H9 (cell line): ENCODE data around the gene ALOX15B. TPM values are rescaled to one million over a fixed set of nuclear protein-coding genes. Genes with fewer than 3 reads are reported as not detected.

Experiments used
- DNase-seq: peaks from one replicate; pipeline ENCODE4 v3.0.0-alpha.2; 2017
- H2AFZ ChIP-seq: one replicate; pipeline ENCODE4 v1.6.1; 2013; ENCODE audit warnings: mild to moderate bottlenecking, low read length, control low read depth, moderate library complexity
- H2AK5ac ChIP-seq: 2 replicates; pipeline ENCODE4 v1.6.1; 2013; ENCODE audit warnings: low read length, control low read depth, mixed read lengths; ENCODE audit not compliant: insufficient read length
- H2BK120ac ChIP-seq: one replicate; pipeline ENCODE4 v1.6.1; 2013; ENCODE audit warnings: low read depth, mild to moderate bottlenecking, low read length, control low read depth, inconsistent platforms; ENCODE audit not compliant: poor library complexity, severe bottlenecking
- H2BK12ac ChIP-seq: 2 replicates; pipeline ENCODE4 v1.6.1; 2013; ENCODE audit warnings: low read length, control low read depth, mixed read lengths, low read depth; ENCODE audit not compliant: insufficient read length
- H2BK15ac ChIP-seq: 2 replicates; pipeline ENCODE4 v1.6.1; 2013; ENCODE audit warnings: low read depth, low read length, control low read depth
- H2BK20ac ChIP-seq: one replicate; pipeline ENCODE4 v1.6.1; 2013; ENCODE audit warnings: low read depth, mild to moderate bottlenecking, low read length, control low read depth, inconsistent platforms; ENCODE audit not compliant: poor library complexity, severe bottlenecking
- H2BK5ac ChIP-seq: 2 replicates; pipeline ENCODE4 v1.6.1; 2013; ENCODE audit warnings: low read length, control low read depth, mixed read lengths; ENCODE audit not compliant: insufficient read length
- H3K14ac ChIP-seq: 2 replicates; pipeline ENCODE4 v1.6.1; 2013; ENCODE audit warnings: low read length, control low read depth; ENCODE audit not compliant: insufficient read depth
- H3K18ac ChIP-seq: 2 replicates; pipeline ENCODE4 v1.6.1; 2013; ENCODE audit warnings: low read depth, mild to moderate bottlenecking, mixed read lengths, low read length, control low read depth; ENCODE audit not compliant: insufficient read length
- H3K23ac ChIP-seq: 2 replicates; pipeline ENCODE4 v1.6.1; 2013; ENCODE audit warnings: low read length, control low read depth, mixed read lengths, low read depth; ENCODE audit not compliant: insufficient read length
- H3K23me2 ChIP-seq: 2 replicates; pipeline ENCODE4 v1.6.1; 2013; ENCODE audit warnings: low read depth, mild to moderate bottlenecking, mixed read lengths, low read length, control low read depth; ENCODE audit not compliant: insufficient read length, poor library complexity, severe bottlenecking
- H3K27ac ChIP-seq: 2 replicates; pipeline ENCODE4 v1.5.1; 2013; ENCODE audit warnings: low read length, control low read depth, mixed read lengths, low read depth; ENCODE audit not compliant: insufficient read length
- H3K27me3 ChIP-seq: 2 replicates; pipeline ENCODE4 v1.6.1; 2013; ENCODE audit warnings: low read length, control low read depth, inconsistent platforms; ENCODE audit not compliant: insufficient read depth
- H3K4ac ChIP-seq: 2 replicates; pipeline ENCODE4 v1.6.1; 2013; ENCODE audit warnings: low read depth, mild to moderate bottlenecking, control low read depth, inconsistent platforms, low read length, moderate library complexity
- H3K4me1 ChIP-seq: 2 replicates; pipeline ENCODE4 v1.6.1; 2013; ENCODE audit warnings: low read length, control low read depth, inconsistent platforms; ENCODE audit not compliant: insufficient read depth
- H3K4me2 ChIP-seq: 2 replicates; pipeline ENCODE4 v1.6.1; 2013; ENCODE audit warnings: low read length, control low read depth, mixed read lengths; ENCODE audit not compliant: insufficient read length, insufficient read depth
- H3K56ac ChIP-seq: 2 replicates; pipeline ENCODE4 v1.6.1; 2013; ENCODE audit warnings: low read depth, mild to moderate bottlenecking, mixed read lengths, low read length, control low read depth; ENCODE audit not compliant: insufficient read length
- H3K79me1 ChIP-seq: 2 replicates; pipeline ENCODE4 v1.6.1; 2013; ENCODE audit warnings: low read depth, mild to moderate bottlenecking, moderate library complexity, low read length, control low read depth, inconsistent platforms; ENCODE audit not compliant: insufficient read depth, poor library complexity, severe bottlenecking
- H3K79me2 ChIP-seq: 2 replicates; pipeline ENCODE4 v1.6.1; 2013; ENCODE audit warnings: low read length, control low read depth, inconsistent platforms; ENCODE audit not compliant: insufficient read depth
- H3K9ac ChIP-seq: 2 replicates; pipeline ENCODE4 v1.6.1; 2013; ENCODE audit warnings: low read length, control low read depth, mixed read lengths; ENCODE audit not compliant: insufficient read length; ENCODE audit errors: extremely low read depth
- H3K9me3 ChIP-seq: one replicate; pipeline ENCODE4 v1.6.1; 2013; ENCODE audit warnings: low read depth, low read length, inconsistent platforms; ENCODE audit not compliant: control insufficient read depth
- H3T11ph ChIP-seq: one replicate; pipeline ENCODE4 v1.6.1; 2013; ENCODE audit warnings: mild to moderate bottlenecking, low read length, control low read depth, inconsistent platforms
- H4K20me1 ChIP-seq: one replicate; pipeline ENCODE4 v1.6.1; 2013; ENCODE audit not compliant: control insufficient read depth, insufficient read length, insufficient read depth
- H4K5ac ChIP-seq: 2 replicates; pipeline ENCODE4 v1.6.1; 2013; ENCODE audit warnings: low read depth, mild to moderate bottlenecking, mixed read lengths, low read length, control low read depth; ENCODE audit not compliant: insufficient read length
- H4K8ac ChIP-seq: replicated peaks from 2 replicates; pipeline ENCODE4 v1.6.1; 2013; ENCODE audit warnings: low read length, control low read depth, mixed read lengths, low read depth; ENCODE audit not compliant: insufficient read length
- H4K91ac ChIP-seq: 2 replicates; pipeline ENCODE4 v1.6.1; 2013; ENCODE audit warnings: low read depth, mild to moderate bottlenecking, moderate library complexity, mixed read lengths, low read length, control low read depth; ENCODE audit not compliant: insufficient read length
- H3K27ac Mint-ChIP-seq, 3 experiments: 2 replicates in 2 of 3; 3 replicates in 1 of 3; pipeline ENCODE4 v1.8.0; 2020 to 2021; ENCODE audit warnings: mixed read lengths in 3 of 3, mild to moderate bottlenecking in 1 of 3, moderate library complexity in 1 of 3
- H3K27me3 Mint-ChIP-seq: 2 replicates; pipeline ENCODE4 v1.8.0; 2021; ENCODE audit warnings: low read depth, mild to moderate bottlenecking, moderate library complexity, mixed read lengths
- H3K36me3 Mint-ChIP-seq, 3 experiments: 2 replicates in 2 of 3; 3 replicates in 1 of 3; pipeline ENCODE4 v1.8.0; 2020 to 2021; ENCODE audit warnings: low read depth in 3 of 3, mixed read lengths in 3 of 3; ENCODE audit not compliant: insufficient read depth in 1 of 3
- H3K4me1 Mint-ChIP-seq, 2 experiments: 2 replicates each; pipeline ENCODE4 v1.8.0; 2020; ENCODE audit warnings: mixed read lengths in 2 of 2
- H3K4me3 Mint-ChIP-seq, 2 experiments: 2 replicates in 1 of 2; 3 replicates in 1 of 2; pipeline ENCODE4 v1.8.0; 2020 to 2021; ENCODE audit warnings: mild to moderate bottlenecking in 2 of 2, mixed read lengths in 2 of 2, moderate library complexity in 1 of 2
- H3K9me3 Mint-ChIP-seq, 2 experiments: 2 replicates in 1 of 2; 3 replicates in 1 of 2; pipeline ENCODE4 v1.8.0; 2020; ENCODE audit warnings: mild to moderate bottlenecking in 2 of 2, mixed read lengths in 2 of 2, moderate library complexity in 1 of 2
- CTCF ChIP-seq: fragments of 200-600 bp; sonication (generic); conservative IDR thresholded peaks from 3 replicates; pipeline ENCODE4 v1.8.0; 2021; ENCODE audit warnings: antibody characterized with exemption, mild to moderate bottlenecking
- whole genome bisulfite sequencing: extraction: QIAGEN DNeasy Blood & Tissue Kit; methylation state at CpG from one replicate; pipeline ENCODE4 v1.1.7; 2013; ENCODE audit warnings: missing lambda C conversion rate, low lambda C conversion rate, mixed read lengths; ENCODE audit not compliant: insufficient read length; ENCODE audit errors: extremely low coverage; 5-methylcytosine and 5-hydroxymethylcytosine counted together
- total RNA-seq: library from RNA; stranded (reverse); gene quantifications from 2 replicates; pipeline ENCODE4 v1.2.1, GENCODE V29; 2021

ALOX15B gene
- total RNA-seq, 1 experiment from 2014 or later: not detected

GRCh38 chr17:7989781-7990655 is 48.8 kb upstream of the ALOX15B start:
- H3K56ac ChIP-seq: no peak overlapping the region
- no peaks in the 10 kb centered on the region for H3K4me1 ChIP-seq
- DNase-seq: peak; percentile 96
- peaks cover 41% of the 10 kb centered on the region for H3K27me3 Mint-ChIP-seq
- H3K9me3 Mint-ChIP-seq: peaks cover 4 to 8% of the 10 kb centered on the region in 2 experiments; a peak in 4 of 5 replicates
- no peak overlapping the region for H3K9ac ChIP-seq
- H3K4me1 Mint-ChIP-seq: peaks cover 7 to 11% of the 10 kb centered on the region in 2 experiments
- H3K14ac ChIP-seq: peak overlapping the region; percentile 58; the same call in 1 of the 2 replicates
- H2BK12ac ChIP-seq: no peak overlapping the region
- no peak overlapping the region for H3K4ac ChIP-seq
- peak overlapping the region; percentile 54 to 71 for H3K4me3 Mint-ChIP-seq
- no peak overlapping the region for H2AFZ ChIP-seq
- H4K91ac ChIP-seq: no peak overlapping the region
- no peak overlapping the region for H4K5ac ChIP-seq
- WGBS: no CpG with 5 or more reads among the region's 59 CpGs
- H2AK5ac ChIP-seq: no peak overlapping the region
- H3K36me3 Mint-ChIP-seq: no peaks in the 10 kb centered on the region; a peak in 1 of 7 replicates
- H4K20me1 ChIP-seq: no peaks in the 10 kb centered on the region
- no peak overlapping the region for H4K8ac ChIP-seq
- H3K4me2 ChIP-seq: peak overlapping the region; percentile 22
- no peak overlapping the region for H3K27ac ChIP-seq
- H3K23ac ChIP-seq: no peak overlapping the region
- H3K23me2 ChIP-seq: peaks cover 5% of the 10 kb centered on the region
- no peaks in the 10 kb centered on the region for H3K79me2 ChIP-seq
- H3T11ph ChIP-seq: no peak overlapping the region
- no peak overlapping the region for H2BK20ac ChIP-seq
- H2BK120ac ChIP-seq: no peak overlapping the region
- H3K27ac Mint-ChIP-seq: no peak overlapping the region
- H3K18ac ChIP-seq: peak overlapping the region; percentile 28
- TF ChIP-seq CTCF: peak; percentile 99
- H3K9me3 ChIP-seq: no peaks in the 10 kb centered on the region
- H2BK5ac ChIP-seq: no peak overlapping the region
- no peak overlapping the region for H2BK15ac ChIP-seq
- no peaks in the 10 kb centered on the region for H3K79me1 ChIP-seq
- no peaks in the 10 kb centered on the region for H3K27me3 ChIP-seq
